H9 (cell line): Measurements from ENCODE around the gene USP7. TPM values are rescaled to one million over a fixed set of nuclear protein-coding genes. Genes with fewer than 3 reads are reported as not detected.

Experiments
- DNase-seq: peaks from one replicate; pipeline ENCODE4 v3.0.0-alpha.2; 2017
- H2AFZ ChIP-seq: one replicate; pipeline ENCODE4 v1.6.1; 2013; ENCODE audit warnings: mild to moderate bottlenecking, low read length, control low read depth, moderate library complexity
- H2AK5ac ChIP-seq: 2 replicates; pipeline ENCODE4 v1.6.1; 2013; ENCODE audit warnings: low read length, control low read depth, mixed read lengths; ENCODE audit not compliant: insufficient read length
- H2BK120ac ChIP-seq: one replicate; pipeline ENCODE4 v1.6.1; 2013; ENCODE audit warnings: low read depth, mild to moderate bottlenecking, low read length, control low read depth, inconsistent platforms; ENCODE audit not compliant: poor library complexity, severe bottlenecking
- H2BK12ac ChIP-seq: 2 replicates; pipeline ENCODE4 v1.6.1; 2013; ENCODE audit warnings: low read length, control low read depth, mixed read lengths, low read depth; ENCODE audit not compliant: insufficient read length
- H2BK15ac ChIP-seq: 2 replicates; pipeline ENCODE4 v1.6.1; 2013; ENCODE audit warnings: low read depth, low read length, control low read depth
- H2BK20ac ChIP-seq: one replicate; pipeline ENCODE4 v1.6.1; 2013; ENCODE audit warnings: low read depth, mild to moderate bottlenecking, low read length, control low read depth, inconsistent platforms; ENCODE audit not compliant: poor library complexity, severe bottlenecking
- H2BK5ac ChIP-seq: 2 replicates; pipeline ENCODE4 v1.6.1; 2013; ENCODE audit warnings: low read length, control low read depth, mixed read lengths; ENCODE audit not compliant: insufficient read length
- H3K14ac ChIP-seq: 2 replicates; pipeline ENCODE4 v1.6.1; 2013; ENCODE audit warnings: low read length, control low read depth; ENCODE audit not compliant: insufficient read depth
- H3K18ac ChIP-seq: 2 replicates; pipeline ENCODE4 v1.6.1; 2013; ENCODE audit warnings: low read depth, mild to moderate bottlenecking, mixed read lengths, low read length, control low read depth; ENCODE audit not compliant: insufficient read length
- H3K23ac ChIP-seq: 2 replicates; pipeline ENCODE4 v1.6.1; 2013; ENCODE audit warnings: low read length, control low read depth, mixed read lengths, low read depth; ENCODE audit not compliant: insufficient read length
- H3K23me2 ChIP-seq: 2 replicates; pipeline ENCODE4 v1.6.1; 2013; ENCODE audit warnings: low read depth, mild to moderate bottlenecking, mixed read lengths, low read length, control low read depth; ENCODE audit not compliant: insufficient read length, poor library complexity, severe bottlenecking
- H3K27ac ChIP-seq: 2 replicates; pipeline ENCODE4 v1.5.1; 2013; ENCODE audit warnings: low read length, control low read depth, mixed read lengths, low read depth; ENCODE audit not compliant: insufficient read length
- H3K27me3 ChIP-seq: 2 replicates; pipeline ENCODE4 v1.6.1; 2013; ENCODE audit warnings: low read length, control low read depth, inconsistent platforms; ENCODE audit not compliant: insufficient read depth
- H3K4ac ChIP-seq: 2 replicates; pipeline ENCODE4 v1.6.1; 2013; ENCODE audit warnings: low read depth, mild to moderate bottlenecking, control low read depth, inconsistent platforms, low read length, moderate library complexity
- H3K4me1 ChIP-seq: 2 replicates; pipeline ENCODE4 v1.6.1; 2013; ENCODE audit warnings: low read length, control low read depth, inconsistent platforms; ENCODE audit not compliant: insufficient read depth
- H3K4me2 ChIP-seq: 2 replicates; pipeline ENCODE4 v1.6.1; 2013; ENCODE audit warnings: low read length, control low read depth, mixed read lengths; ENCODE audit not compliant: insufficient read length, insufficient read depth
- H3K56ac ChIP-seq: 2 replicates; pipeline ENCODE4 v1.6.1; 2013; ENCODE audit warnings: low read depth, mild to moderate bottlenecking, mixed read lengths, low read length, control low read depth; ENCODE audit not compliant: insufficient read length
- H3K79me1 ChIP-seq: 2 replicates; pipeline ENCODE4 v1.6.1; 2013; ENCODE audit warnings: low read depth, mild to moderate bottlenecking, moderate library complexity, low read length, control low read depth, inconsistent platforms; ENCODE audit not compliant: insufficient read depth, poor library complexity, severe bottlenecking
- H3K79me2 ChIP-seq: 2 replicates; pipeline ENCODE4 v1.6.1; 2013; ENCODE audit warnings: low read length, control low read depth, inconsistent platforms; ENCODE audit not compliant: insufficient read depth
- H3K9ac ChIP-seq: 2 replicates; pipeline ENCODE4 v1.6.1; 2013; ENCODE audit warnings: low read length, control low read depth, mixed read lengths; ENCODE audit not compliant: insufficient read length; ENCODE audit errors: extremely low read depth
- H3K9me3 ChIP-seq: one replicate; pipeline ENCODE4 v1.6.1; 2013; ENCODE audit warnings: low read depth, low read length, inconsistent platforms; ENCODE audit not compliant: control insufficient read depth
- H3T11ph ChIP-seq: one replicate; pipeline ENCODE4 v1.6.1; 2013; ENCODE audit warnings: mild to moderate bottlenecking, low read length, control low read depth, inconsistent platforms
- H4K20me1 ChIP-seq: one replicate; pipeline ENCODE4 v1.6.1; 2013; ENCODE audit not compliant: control insufficient read depth, insufficient read length, insufficient read depth
- H4K5ac ChIP-seq: 2 replicates; pipeline ENCODE4 v1.6.1; 2013; ENCODE audit warnings: low read depth, mild to moderate bottlenecking, mixed read lengths, low read length, control low read depth; ENCODE audit not compliant: insufficient read length
- H4K8ac ChIP-seq: replicated peaks from 2 replicates; pipeline ENCODE4 v1.6.1; 2013; ENCODE audit warnings: low read length, control low read depth, mixed read lengths, low read depth; ENCODE audit not compliant: insufficient read length
- H4K91ac ChIP-seq: 2 replicates; pipeline ENCODE4 v1.6.1; 2013; ENCODE audit warnings: low read depth, mild to moderate bottlenecking, moderate library complexity, mixed read lengths, low read length, control low read depth; ENCODE audit not compliant: insufficient read length
- H3K27ac Mint-ChIP-seq, 3 experiments: 2 replicates in 2 of 3; 3 replicates in 1 of 3; pipeline ENCODE4 v1.8.0; 2020 to 2021; ENCODE audit warnings: mixed read lengths in 3 of 3, mild to moderate bottlenecking in 1 of 3, moderate library complexity in 1 of 3
- H3K27me3 Mint-ChIP-seq: 2 replicates; pipeline ENCODE4 v1.8.0; 2021; ENCODE audit warnings: low read depth, mild to moderate bottlenecking, moderate library complexity, mixed read lengths
- H3K36me3 Mint-ChIP-seq, 3 experiments: 2 replicates in 2 of 3; 3 replicates in 1 of 3; pipeline ENCODE4 v1.8.0; 2020 to 2021; ENCODE audit warnings: low read depth in 3 of 3, mixed read lengths in 3 of 3; ENCODE audit not compliant: insufficient read depth in 1 of 3
- H3K4me1 Mint-ChIP-seq, 2 experiments: 2 replicates each; pipeline ENCODE4 v1.8.0; 2020; ENCODE audit warnings: mixed read lengths in 2 of 2
- H3K4me3 Mint-ChIP-seq, 2 experiments: 2 replicates in 1 of 2; 3 replicates in 1 of 2; pipeline ENCODE4 v1.8.0; 2020 to 2021; ENCODE audit warnings: mild to moderate bottlenecking in 2 of 2, mixed read lengths in 2 of 2, moderate library complexity in 1 of 2
- H3K9me3 Mint-ChIP-seq, 2 experiments: 2 replicates in 1 of 2; 3 replicates in 1 of 2; pipeline ENCODE4 v1.8.0; 2020; ENCODE audit warnings: mild to moderate bottlenecking in 2 of 2, mixed read lengths in 2 of 2, moderate library complexity in 1 of 2
- WGBS: extraction: QIAGEN DNeasy Blood & Tissue Kit; methylation state at CpG from one replicate; pipeline ENCODE4 v1.1.7; 2013; ENCODE audit warnings: missing lambda C conversion rate, low lambda C conversion rate, mixed read lengths; ENCODE audit not compliant: insufficient read length; ENCODE audit errors: extremely low coverage; 5-methylcytosine and 5-hydroxymethylcytosine counted together
- total RNA-seq: library from RNA; stranded (reverse); gene quantifications from 2 replicates; pipeline ENCODE4 v1.2.1, GENCODE V29; 2021
- TF ChIP-seq, protein P1 (sequence below): fragments of 200-600 bp; sonication (generic); conservative IDR thresholded peaks from 3 replicates; pipeline ENCODE4 v1.8.0; 2021; ENCODE audit warnings: antibody characterized with exemption, mild to moderate bottlenecking

Gene USP7
- total RNA-seq, 1 experiment from 2014 or later = 192 TPM

DNA sequence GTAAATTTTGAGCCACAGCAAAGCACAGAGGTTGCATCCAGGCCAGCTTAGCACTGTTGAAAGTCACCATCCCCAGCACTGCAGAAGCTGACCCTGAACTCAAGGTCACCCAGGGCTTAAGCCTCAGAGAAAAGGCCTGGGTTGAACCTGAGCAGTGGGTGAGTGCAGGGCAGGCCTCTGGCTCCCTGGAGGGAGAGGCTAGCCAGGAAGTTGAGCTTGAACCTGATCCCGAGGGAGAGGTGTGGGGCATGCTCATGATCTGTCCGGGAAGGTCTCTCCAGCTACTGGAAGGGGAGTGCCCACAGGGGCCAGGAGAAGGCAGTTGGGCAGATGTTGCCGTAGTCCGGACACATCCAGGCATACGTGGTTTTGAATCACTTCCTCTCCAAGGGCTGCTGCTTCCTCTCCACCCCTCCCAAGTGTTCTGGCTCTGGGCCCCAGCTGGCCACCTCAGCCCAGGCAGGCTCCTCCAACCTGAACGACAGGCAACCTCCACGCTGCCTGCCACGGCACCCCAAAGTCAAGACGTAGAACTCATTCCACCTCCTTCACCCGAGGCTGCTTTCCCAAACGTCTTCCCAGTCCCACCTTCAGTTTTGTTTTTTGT, 113.3 kb downstream of the USP7 start:
- DNase-seq = peak; percentile 30
- H3K9ac ChIP-seq = no peak overlapping the region

More for the DNA sequence above, 113.3 kb downstream of the USP7 start:
- Mint-ChIP-seq H3K27me3 (no peaks in the 10 kb centered on the region; the same call in 1 of the 2 replicates), H3K4me1 (peaks cover 27 to 33% of the 10 kb centered on the region in 2 experiments), H3K27ac (peak overlapping the region; percentile 19 to 92 (median 68); a peak in 4 of 7 replicates), H3K36me3 (peaks cover 28 to 92% (median 60%) of the 10 kb centered on the region in 3 experiments), H3K4me3 (no peak overlapping the region), H3K9me3 (no peaks in the 10 kb centered on the region; a peak in 1 of 5 replicates)
- Histone ChIP-seq H2BK15ac (no peak overlapping the region), H2AK5ac (no peak overlapping the region), H3K9me3 (no peaks in the 10 kb centered on the region), H3T11ph (no peak overlapping the region), H3K27me3 (no peaks in the 10 kb centered on the region), H2BK120ac (no peak overlapping the region), H4K91ac (no peak overlapping the region), H4K8ac (no peak overlapping the region), H3K4me1 (no peaks in the 10 kb centered on the region), H2BK20ac (no peak overlapping the region), H3K14ac (no peak overlapping the region), H4K5ac (no peak overlapping the region), H2AFZ (no peak overlapping the region), H3K56ac (no peak overlapping the region), H3K27ac (no peak overlapping the region), H3K4me2 (no peak overlapping the region), H3K23me2 (no peaks in the 10 kb centered on the region), H3K23ac (no peak overlapping the region), H3K4ac (no peak overlapping the region), H3K18ac (no peak overlapping the region), H2BK12ac (no peak overlapping the region), H2BK5ac (no peak overlapping the region), H3K79me1 (no peaks in the 10 kb centered on the region), H4K20me1 (peaks cover 6% of the 10 kb centered on the region), H3K79me2 (no peaks in the 10 kb centered on the region)
- TF ChIP-seq, protein P1, sequence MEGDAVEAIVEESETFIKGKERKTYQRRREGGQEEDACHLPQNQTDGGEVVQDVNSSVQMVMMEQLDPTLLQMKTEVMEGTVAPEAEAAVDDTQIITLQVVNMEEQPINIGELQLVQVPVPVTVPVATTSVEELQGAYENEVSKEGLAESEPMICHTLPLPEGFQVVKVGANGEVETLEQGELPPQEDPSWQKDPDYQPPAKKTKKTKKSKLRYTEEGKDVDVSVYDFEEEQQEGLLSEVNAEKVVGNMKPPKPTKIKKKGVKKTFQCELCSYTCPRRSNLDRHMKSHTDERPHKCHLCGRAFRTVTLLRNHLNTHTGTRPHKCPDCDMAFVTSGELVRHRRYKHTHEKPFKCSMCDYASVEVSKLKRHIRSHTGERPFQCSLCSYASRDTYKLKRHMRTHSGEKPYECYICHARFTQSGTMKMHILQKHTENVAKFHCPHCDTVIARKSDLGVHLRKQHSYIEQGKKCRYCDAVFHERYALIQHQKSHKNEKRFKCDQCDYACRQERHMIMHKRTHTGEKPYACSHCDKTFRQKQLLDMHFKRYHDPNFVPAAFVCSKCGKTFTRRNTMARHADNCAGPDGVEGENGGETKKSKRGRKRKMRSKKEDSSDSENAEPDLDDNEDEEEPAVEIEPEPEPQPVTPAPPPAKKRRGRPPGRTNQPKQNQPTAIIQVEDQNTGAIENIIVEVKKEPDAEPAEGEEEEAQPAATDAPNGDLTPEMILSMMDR = no peak
- WGBS = no CpG with 5 or more reads among the region's 11 CpGs
